EH (cell line): ENCODE measurements around the gene DBNDD1.

ENCODE experiments used
- DNase-seq: peaks from one replicate; pipeline ENCODE4 v3.0.0-alpha.2; 2015; ENCODE audit warnings: low read depth

DBNDD1 gene

DNA sequence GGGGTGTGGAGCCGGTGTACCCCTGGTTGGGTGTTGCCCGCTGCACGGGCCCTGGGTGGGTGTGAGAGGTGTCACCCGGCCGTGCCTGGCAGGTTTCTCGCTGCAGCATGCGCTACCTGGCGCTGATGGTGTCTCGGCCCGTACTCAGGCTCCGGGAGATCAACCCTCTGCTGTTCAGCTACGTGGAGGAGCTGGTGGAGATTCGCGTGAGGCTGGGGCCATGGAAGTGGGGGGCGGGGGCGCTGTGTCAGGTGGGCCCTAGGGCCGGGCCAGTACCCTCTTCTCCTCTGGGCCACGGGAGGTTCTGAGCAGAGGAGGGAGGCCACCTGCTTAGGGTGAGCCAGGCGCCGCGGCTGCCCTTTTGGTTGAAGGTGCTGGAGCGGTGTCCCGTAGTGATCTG, 57.3 kb downstream of the DBNDD1 start:
- no peak for DNase-seq

DNA sequence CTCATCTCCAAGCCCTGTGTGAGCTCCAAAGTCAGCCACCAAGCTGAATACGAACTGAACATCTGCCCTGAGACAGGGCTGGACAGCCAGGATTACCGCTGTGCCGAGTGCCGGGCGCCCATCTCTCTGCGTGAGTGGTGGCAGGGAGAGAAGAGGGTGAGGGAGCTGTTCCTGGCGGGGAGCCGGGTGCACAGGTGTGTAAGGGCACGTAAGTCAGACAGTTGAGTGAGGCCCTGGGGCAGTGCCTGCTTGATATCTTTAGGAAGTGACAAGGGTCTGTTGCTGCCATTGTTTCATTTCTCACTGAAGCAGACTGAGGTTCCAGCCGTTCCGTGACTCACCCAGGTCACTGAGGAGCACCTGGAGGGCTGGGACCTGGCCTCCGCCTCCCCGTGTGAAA, 58.3 kb downstream of the DBNDD1 start:
- no peak for DNase-seq

DNA sequence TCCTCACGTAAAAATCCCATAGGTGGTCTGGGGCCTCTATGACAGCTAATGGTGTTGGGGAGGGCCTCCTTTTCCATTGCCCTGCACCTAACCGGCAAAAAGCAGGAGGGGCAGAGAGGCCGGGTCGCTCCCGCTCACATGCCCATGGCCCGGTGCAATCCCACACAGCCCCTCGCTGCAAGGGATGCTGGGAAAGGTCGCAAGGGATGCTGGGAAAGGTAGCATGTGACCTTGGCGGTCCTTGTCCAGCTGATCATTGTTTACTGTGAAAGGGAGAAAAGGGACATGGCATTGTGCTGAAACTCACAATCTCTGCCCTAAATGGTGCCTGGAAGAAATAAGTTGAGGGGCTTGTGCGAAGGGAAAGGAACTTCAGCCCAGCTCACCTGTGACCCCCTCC, 60.7 kb downstream of the DBNDD1 start:
- DNase-seq = no peak

DNA sequence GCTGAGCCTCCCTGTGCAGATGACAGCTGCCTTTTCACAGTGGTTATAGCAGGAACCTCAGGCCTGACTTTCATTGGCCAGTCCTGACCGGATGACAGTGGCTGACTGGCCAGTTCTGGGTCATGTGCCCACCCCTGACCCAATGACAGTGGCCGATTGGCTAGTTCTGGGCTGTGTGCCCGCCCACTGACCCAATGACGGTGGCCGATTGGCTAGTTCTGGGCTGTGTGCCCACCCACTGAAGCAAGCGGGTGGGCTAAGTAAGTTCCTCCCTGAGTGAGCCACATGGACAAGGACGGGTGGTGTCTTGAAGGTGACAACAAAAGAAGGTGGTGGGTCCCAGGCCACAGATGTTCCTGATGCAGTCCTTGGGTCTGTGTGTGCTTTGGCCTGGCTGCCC, 61.2 kb downstream of the DBNDD1 start:
- peak; percentile 46 for DNase-seq

DNA sequence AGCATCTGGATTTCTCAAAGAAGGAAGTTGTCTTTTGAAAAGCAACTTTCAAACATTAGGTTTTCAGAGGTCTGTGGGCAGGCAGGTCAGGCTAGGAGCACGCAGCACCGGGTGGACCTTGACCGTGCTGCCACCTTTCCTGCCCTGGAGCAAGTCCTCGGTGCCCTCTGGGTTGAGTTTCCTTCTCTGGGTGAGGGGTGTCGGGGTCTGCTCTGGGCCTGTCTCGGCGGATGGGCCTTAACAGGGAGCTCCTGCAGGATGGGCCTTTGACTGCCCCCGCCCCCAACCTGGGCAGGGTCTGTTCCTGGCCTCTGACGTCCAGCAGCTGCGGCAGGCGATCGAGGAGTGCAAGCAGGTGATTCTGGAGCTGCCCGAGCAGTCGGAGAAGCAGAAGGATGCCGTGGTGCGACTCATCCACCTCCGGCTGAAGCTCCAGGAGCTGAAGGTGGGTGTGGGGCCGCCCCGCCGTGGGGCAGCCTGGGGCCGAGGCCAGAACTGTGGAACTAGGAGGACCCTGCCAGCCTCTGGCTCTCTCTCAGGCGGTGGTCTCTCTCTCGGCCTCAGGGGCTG, 62.0 kb downstream of the DBNDD1 start:
- DNase-seq = no peak

DNA sequence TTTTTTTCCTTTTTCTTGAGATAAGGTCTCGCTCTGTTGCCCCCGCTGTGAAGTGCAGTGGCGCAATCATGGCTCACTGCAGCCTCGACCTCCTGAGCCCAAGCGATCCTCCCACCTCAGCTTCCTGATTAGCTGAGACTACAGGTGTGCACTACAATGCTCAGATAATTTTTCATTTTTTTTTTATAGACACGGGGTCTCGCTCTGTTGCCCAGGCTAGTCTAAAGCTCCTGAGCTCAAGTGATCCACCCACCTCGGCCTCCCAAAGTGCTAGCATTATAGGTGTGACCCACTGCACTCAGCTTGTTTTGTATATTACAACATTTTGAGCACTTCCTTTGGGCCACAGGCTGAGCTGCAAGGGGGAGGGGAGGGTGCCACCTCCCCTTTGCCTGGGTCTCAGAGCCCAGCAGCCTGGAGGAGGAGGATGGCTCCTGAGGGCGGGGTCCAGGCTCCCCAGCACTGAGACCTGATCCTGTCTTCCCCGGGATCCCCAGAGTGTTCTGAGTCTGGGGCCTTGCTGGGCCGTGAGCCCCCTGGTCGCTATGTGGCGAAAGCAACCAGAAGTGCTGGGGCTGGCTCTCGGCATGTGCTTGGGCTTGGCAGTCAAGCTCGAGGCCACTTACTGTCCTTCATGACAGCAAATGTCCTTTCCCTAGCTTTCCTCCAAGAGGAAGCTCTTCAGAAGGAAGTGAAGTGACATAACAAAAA, 62.6 kb downstream of the DBNDD1 start:
- no peak for DNase-seq

DNA sequence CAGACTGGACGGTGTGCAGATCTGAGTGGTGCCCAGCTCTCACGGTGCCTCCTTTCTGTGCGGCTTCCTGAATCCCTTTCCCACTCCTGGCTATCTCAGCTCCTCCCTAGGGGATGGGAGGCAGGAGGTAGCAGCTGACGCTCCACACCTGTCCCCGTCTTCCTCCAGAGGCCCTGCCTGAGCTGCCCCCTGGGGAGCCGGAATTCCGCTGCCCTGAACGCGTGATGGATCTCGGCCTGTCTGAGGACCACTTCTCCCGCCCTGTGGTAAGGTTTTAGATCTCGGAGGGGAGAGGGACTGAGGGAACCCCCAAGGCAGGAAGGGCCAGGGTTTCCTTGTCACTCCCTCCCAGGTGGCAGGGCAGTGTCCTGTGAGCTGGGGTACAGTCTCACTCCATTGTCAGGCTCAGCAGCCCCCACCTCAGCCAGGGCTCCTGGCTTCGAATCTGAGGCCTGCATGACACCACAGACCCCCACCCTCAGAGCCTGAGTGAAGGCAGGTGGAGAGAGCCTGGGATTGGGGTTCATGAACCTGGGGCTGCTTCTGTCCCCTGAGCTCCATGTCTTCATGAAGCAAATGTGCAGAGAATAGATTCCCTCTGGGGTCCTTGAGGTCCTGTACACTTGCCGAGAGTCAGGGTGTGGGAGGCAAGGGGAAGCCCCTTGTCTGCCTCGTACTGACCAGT, 64.1 kb downstream of the DBNDD1 start:
- DNase-seq = no peak
